Ovary (tissue), 3 donors: ENCODE results near the gene CNGA3.
"Not testable (repeated sequence)": the region's sequence is repeated elsewhere in the genome, so short reads cannot be mapped to it uniquely, and the experiment has no call there.

Source experiments
- POLR2A ChIP-seq: fragments of 450-650 bp; IDR thresholded peaks from one replicate; pipeline ENCODE4 v1.6.1; 2017; ENCODE audit warnings: antibody characterized with exemption, mild to moderate bottlenecking, moderate library complexity
- TF ChIP-seq, protein P1 (sequence below), 3 donors: fragments of 450-650 bp in 2 of 3; fragments of 200-600 bp in 1 of 3; IDR thresholded peaks; one replicate each; pipeline versions ENCODE4 v1.5.1 to v1.8.0; 2016 to 2022; ENCODE audit warnings: antibody characterized with exemption in 3 of 3, mild to moderate bottlenecking in 1 of 3
- donor health status: DM: no; HTN: no; CAD: no.

DNA sequence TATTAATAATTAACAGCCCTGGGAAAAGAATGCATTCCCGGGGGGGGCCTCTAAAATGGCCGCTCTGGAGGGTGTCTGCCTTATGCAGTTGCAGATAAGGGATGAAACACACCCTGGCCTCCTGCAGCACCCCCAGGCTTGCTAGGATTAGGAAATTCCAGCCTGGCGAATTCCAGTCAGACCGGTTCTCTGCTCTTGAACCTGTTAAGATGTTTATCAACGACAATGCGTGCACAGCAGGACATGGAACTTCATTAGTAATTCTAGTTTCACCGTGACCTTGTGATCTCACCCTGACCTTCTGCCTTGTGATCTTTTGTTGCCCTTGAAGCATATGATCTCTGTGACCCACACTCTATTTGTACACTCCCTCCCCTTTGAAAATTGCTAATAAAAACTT, 68.0 kb downstream of the CNGA3 start:
- TF ChIP-seq, protein P1, sequence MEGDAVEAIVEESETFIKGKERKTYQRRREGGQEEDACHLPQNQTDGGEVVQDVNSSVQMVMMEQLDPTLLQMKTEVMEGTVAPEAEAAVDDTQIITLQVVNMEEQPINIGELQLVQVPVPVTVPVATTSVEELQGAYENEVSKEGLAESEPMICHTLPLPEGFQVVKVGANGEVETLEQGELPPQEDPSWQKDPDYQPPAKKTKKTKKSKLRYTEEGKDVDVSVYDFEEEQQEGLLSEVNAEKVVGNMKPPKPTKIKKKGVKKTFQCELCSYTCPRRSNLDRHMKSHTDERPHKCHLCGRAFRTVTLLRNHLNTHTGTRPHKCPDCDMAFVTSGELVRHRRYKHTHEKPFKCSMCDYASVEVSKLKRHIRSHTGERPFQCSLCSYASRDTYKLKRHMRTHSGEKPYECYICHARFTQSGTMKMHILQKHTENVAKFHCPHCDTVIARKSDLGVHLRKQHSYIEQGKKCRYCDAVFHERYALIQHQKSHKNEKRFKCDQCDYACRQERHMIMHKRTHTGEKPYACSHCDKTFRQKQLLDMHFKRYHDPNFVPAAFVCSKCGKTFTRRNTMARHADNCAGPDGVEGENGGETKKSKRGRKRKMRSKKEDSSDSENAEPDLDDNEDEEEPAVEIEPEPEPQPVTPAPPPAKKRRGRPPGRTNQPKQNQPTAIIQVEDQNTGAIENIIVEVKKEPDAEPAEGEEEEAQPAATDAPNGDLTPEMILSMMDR (IDR thresholded peaks at IDR 0.05), result not testable (repeated sequence)
- TF ChIP-seq POLR2A, result not testable (repeated sequence)
